Lower leg skin (tissue), 4 donors: ENCODE data around the gene LYL1. TPM values are rescaled to one million over a fixed set of nuclear protein-coding genes. Genes with fewer than 3 reads are reported as not detected.

Experiments used
- DNase-seq, 2 donors: peaks; one replicate each; pipeline ENCODE4 v3.0.0-alpha.2; 2019; ENCODE audit warnings: low spot score in 2 of 2
- H3K4me3 ChIP-seq: fragments of 200-600 bp; sonication (generic); 2 replicates; pipeline ENCODE4 v1.5.1; 2017; ENCODE audit warnings: mild to moderate bottlenecking, low read depth; ENCODE audit not compliant: poor library complexity, severe bottlenecking
- CTCF ChIP-seq, 3 donors: fragments of 450-650 bp; IDR thresholded peaks; one replicate each; pipeline ENCODE4 v1.5.1; 2016; ENCODE audit warnings: antibody characterized with exemption in 3 of 3, mild to moderate bottlenecking in 3 of 3, moderate library complexity in 2 of 3
- POLR2A ChIP-seq, 2 donors: fragments of 450-650 bp; IDR thresholded peaks; one replicate each; pipeline ENCODE4 v1.6.1; 2016 to 2017; ENCODE audit warnings: antibody characterized with exemption in 2 of 2, mild to moderate bottlenecking in 1 of 2, moderate library complexity in 1 of 2
- WGBS, 2 donors: methylation state at CpG; one replicate each; pipeline ENCODE4 v1.1.5; 2018; 5-methylcytosine and 5-hydroxymethylcytosine counted together
- intact Hi-C: fragments of 100-400 bp; cut with DNase I; formaldehyde crosslinking; loops from one replicate; pipeline ENCODE4 v1.15.0; 2023; ENCODE audit warnings: low total_unique reads
- total RNA-seq, 4 donors: library from RNA; depleted of rRNA; stranded (reverse); fragments of >200 nt; gene quantifications; one replicate each; pipeline ENCODE4 v1.1.0, GENCODE V29; 2016

LYL1 gene
- total RNA-seq, 4 donors from 2014 or later, result 4.9 to 8.3 (median 7.0) TPM

GRCh38 chr19:13127051-13127450 lies 24.4 kb upstream of the LYL1 start:
- WGBS, 2 donors, result 82 to 88% methylated on average over 9 of the region's 9 CpGs
- no peak for TF ChIP-seq POLR2A (IDR thresholded peaks at IDR 0.05)
- TF ChIP-seq CTCF (IDR thresholded peaks at IDR 0.05), result no peak
- H3K4me3 ChIP-seq, result no peak overlapping the region
- intact Hi-C loops, result no loop called here
- DNase-seq, result no peak

- no peak for DNase-seq
- 87 to 95% methylated on average over 20 of the region's 20 CpGs for WGBS, 2 donors
- intact Hi-C loops, result no loop called here
- TF ChIP-seq POLR2A (IDR thresholded peaks at IDR 0.05) (no peak), CTCF (IDR thresholded peaks at IDR 0.05) (no peak)
- no peak overlapping the region for H3K4me3 ChIP-seq
Measured at GRCh38 chr19:13122980-13123957, 20.6 kb upstream of the LYL1 start.

- no peak for TF ChIP-seq POLR2A (IDR thresholded peaks at IDR 0.05)
- intact Hi-C loops, result no loop called here
- no peak overlapping the region for H3K4me3 ChIP-seq
- WGBS, 2 donors, result 85 to 92% methylated on average over 13 of the region's 13 CpGs
- DNase-seq, result no peak
Measured at GRCh38 chr19:13122275-13122878, 19.7 kb upstream of the LYL1 start.

- DNase-seq, result no peak
- TF ChIP-seq POLR2A (IDR thresholded peaks at IDR 0.05), result no peak
- TF ChIP-seq CTCF (IDR thresholded peaks at IDR 0.05), result no peak
- H3K4me3 ChIP-seq, result no peak overlapping the region
- 80 to 82% methylated on average over 18 of the region's 18 CpGs for WGBS, 2 donors
- intact Hi-C loops, result no loop called here
Measured at GRCh38 chr19:13121551-13122274, 19.1 kb upstream of the LYL1 start.

- no peak for DNase-seq
- H3K4me3 ChIP-seq, result no peak overlapping the region
- intact Hi-C loops, result no loop called here
- 74 to 77% methylated on average over 10 of the region's 10 CpGs for WGBS, 2 donors
- TF ChIP-seq CTCF (IDR thresholded peaks at IDR 0.05) (no peak), POLR2A (IDR thresholded peaks at IDR 0.05) (no peak)
Measured at GRCh38 chr19:13120817-13121216, 18.2 kb upstream of the LYL1 start.

- TF ChIP-seq CTCF (IDR thresholded peaks at IDR 0.05) (no peak), POLR2A (IDR thresholded peaks at IDR 0.05) (no peak)
- WGBS, 2 donors, result 70 to 71% methylated on average over 6 to 8 of the region's 9 CpGs
- H3K4me3 ChIP-seq, result no peak overlapping the region
- intact Hi-C loops, result no loop called here
- DNase-seq, result no peak
Measured at GRCh38 chr19:13120031-13120430, 17.4 kb upstream of the LYL1 start.
